Measurements from ENCODE around the gene PSMA8. TPM values are rescaled to one million over a fixed set of nuclear protein-coding genes. Genes with fewer than 3 reads are reported as not detected.

PSMA8 gene
- total RNA-seq: not detected

- no peaks in the 10 kb centered on the region for H3K27me3 ChIP-seq (ENCODE audit: control insufficient read depth in 3 of 3, insufficient read depth in 3 of 3, low read length in 3 of 3)
- no peak within 1 kb of the TSS for H3K9ac ChIP-seq (ENCODE audit: low read depth in 1 of 3, low read length in 3 of 3)
- no peak within 1 kb of the TSS for H3K4me3 ChIP-seq (ENCODE audit: low read length in 3 of 3)
- H3K4me1 ChIP-seq (ENCODE audit: control insufficient read depth in 3 of 3, insufficient read depth in 3 of 3, low read length in 3 of 3): no peaks in the 10 kb centered on the region
- H3K27ac ChIP-seq (ENCODE audit: low read depth, low read length): no peak within 1 kb of the TSS
- H3K36me3 ChIP-seq (ENCODE audit: control insufficient read depth in 3 of 3, insufficient read depth in 3 of 3, low read length in 3 of 3): no peaks in the 10 kb centered on the region
- H3K9me3 ChIP-seq (ENCODE audit: control insufficient read depth in 3 of 3, low read length in 3 of 3): no peaks in the 10 kb centered on the region
These were observed at the start of gene PSMA8 for GRCh38 chr18:26133652-26134051. TSS of gene PSMA8 (plus strand) at chr18:26133869. CDS start at chr18:26133966, 97 bp downstream.

DNA sequence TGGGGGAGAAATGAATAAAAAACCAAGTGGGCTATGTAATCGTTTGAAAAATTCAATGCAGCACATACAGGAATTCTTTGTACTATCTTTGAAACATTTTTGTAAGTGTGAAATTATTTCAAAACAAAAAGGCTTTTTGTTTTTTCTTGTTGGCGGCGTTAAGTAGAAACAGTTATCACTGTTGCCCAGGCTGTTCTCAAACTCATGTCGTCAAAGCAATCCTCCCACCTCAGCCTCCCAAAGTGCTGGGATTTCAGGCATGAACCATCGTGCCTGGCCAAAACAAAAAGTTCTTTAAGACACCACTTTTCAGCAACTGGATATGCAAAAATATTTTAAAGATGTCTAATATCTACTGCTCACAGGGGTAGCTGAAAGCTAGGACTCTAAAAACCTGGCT lies 48.6 kb upstream of the PSMA8 start:
- no peak overlapping the region for H3K4me3 ChIP-seq (ENCODE audit: low read length in 3 of 3)
- no peak overlapping the region for H3K9ac ChIP-seq (ENCODE audit: low read depth in 1 of 3, low read length in 3 of 3)
- peaks cover 6 to 19% (median 11%) of the 10 kb centered on the region in 3 donors for H3K4me1 ChIP-seq (ENCODE audit: control insufficient read depth in 3 of 3, insufficient read depth in 3 of 3, low read length in 3 of 3)
- H3K9me3 ChIP-seq (ENCODE audit: control insufficient read depth in 3 of 3, low read length in 3 of 3): no peaks in the 10 kb centered on the region
- peaks cover 0 to 23% (median 20%) of the 10 kb centered on the region in 3 donors for H3K36me3 ChIP-seq (ENCODE audit: control insufficient read depth in 3 of 3, insufficient read depth in 3 of 3, low read length in 3 of 3)
- no peaks in the 10 kb centered on the region for H3K27me3 ChIP-seq (ENCODE audit: control insufficient read depth in 3 of 3, insufficient read depth in 3 of 3, low read length in 3 of 3)
- H3K27ac ChIP-seq (ENCODE audit: low read depth, low read length): no peak overlapping the region

DNA sequence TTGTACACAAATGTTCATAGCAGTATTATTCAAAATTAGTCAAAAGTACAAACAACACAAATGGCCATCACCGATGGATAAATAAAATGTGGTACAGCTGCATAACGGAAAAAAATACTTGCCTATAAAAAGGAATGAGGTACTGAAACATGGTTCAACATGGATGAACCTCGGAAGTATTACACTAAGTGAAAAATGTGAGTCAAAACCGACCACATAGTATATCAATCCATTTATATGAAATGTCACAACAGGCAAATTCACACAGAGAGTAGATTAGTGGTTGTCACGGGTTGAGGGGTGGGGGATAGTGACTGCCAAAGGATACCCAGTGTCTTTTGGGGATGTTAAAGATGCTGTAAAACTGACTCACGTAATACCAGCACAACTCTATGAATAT lies 46.7 kb upstream of the PSMA8 start:
- H3K9me3 ChIP-seq (ENCODE audit: control insufficient read depth in 3 of 3, low read length in 3 of 3): no peaks in the 10 kb centered on the region
- H3K9ac ChIP-seq (ENCODE audit: low read depth in 1 of 3, low read length in 3 of 3): no peak overlapping the region
- peaks cover 0 to 20% (median 16%) of the 10 kb centered on the region in 3 donors for H3K36me3 ChIP-seq (ENCODE audit: control insufficient read depth in 3 of 3, insufficient read depth in 3 of 3, low read length in 3 of 3)
- peaks cover 8 to 19% (median 15%) of the 10 kb centered on the region in 3 donors for H3K4me1 ChIP-seq (ENCODE audit: control insufficient read depth in 3 of 3, insufficient read depth in 3 of 3, low read length in 3 of 3)
- no peak overlapping the region for H3K4me3 ChIP-seq (ENCODE audit: low read length in 3 of 3)
- no peaks in the 10 kb centered on the region for H3K27me3 ChIP-seq (ENCODE audit: control insufficient read depth in 3 of 3, insufficient read depth in 3 of 3, low read length in 3 of 3)
- H3K27ac ChIP-seq (ENCODE audit: low read depth, low read length): no peak overlapping the region

GRCh38 chr18:26088487-26088886 lies 45.2 kb upstream of the PSMA8 start:
- Histone ChIP-seq H3K4me1 (ENCODE audit: control insufficient read depth in 3 of 3, insufficient read depth in 3 of 3, low read length in 3 of 3) (peaks cover 8 to 19% (median 15%) of the 10 kb centered on the region in 3 donors), H3K4me3 (ENCODE audit: low read length in 3 of 3) (peak overlapping the region in 1 of 3 donors; percentile 90), H3K27me3 (ENCODE audit: control insufficient read depth in 3 of 3, insufficient read depth in 3 of 3, low read length in 3 of 3) (no peaks in the 10 kb centered on the region), H3K9me3 (ENCODE audit: control insufficient read depth in 3 of 3, low read length in 3 of 3) (no peaks in the 10 kb centered on the region), H3K9ac (ENCODE audit: low read depth in 1 of 3, low read length in 3 of 3) (no peak overlapping the region), H3K36me3 (ENCODE audit: control insufficient read depth in 3 of 3, insufficient read depth in 3 of 3, low read length in 3 of 3) (peaks cover 0 to 17% (median 11%) of the 10 kb centered on the region in 3 donors), H3K27ac (ENCODE audit: low read depth, low read length) (no peak overlapping the region)

DNA sequence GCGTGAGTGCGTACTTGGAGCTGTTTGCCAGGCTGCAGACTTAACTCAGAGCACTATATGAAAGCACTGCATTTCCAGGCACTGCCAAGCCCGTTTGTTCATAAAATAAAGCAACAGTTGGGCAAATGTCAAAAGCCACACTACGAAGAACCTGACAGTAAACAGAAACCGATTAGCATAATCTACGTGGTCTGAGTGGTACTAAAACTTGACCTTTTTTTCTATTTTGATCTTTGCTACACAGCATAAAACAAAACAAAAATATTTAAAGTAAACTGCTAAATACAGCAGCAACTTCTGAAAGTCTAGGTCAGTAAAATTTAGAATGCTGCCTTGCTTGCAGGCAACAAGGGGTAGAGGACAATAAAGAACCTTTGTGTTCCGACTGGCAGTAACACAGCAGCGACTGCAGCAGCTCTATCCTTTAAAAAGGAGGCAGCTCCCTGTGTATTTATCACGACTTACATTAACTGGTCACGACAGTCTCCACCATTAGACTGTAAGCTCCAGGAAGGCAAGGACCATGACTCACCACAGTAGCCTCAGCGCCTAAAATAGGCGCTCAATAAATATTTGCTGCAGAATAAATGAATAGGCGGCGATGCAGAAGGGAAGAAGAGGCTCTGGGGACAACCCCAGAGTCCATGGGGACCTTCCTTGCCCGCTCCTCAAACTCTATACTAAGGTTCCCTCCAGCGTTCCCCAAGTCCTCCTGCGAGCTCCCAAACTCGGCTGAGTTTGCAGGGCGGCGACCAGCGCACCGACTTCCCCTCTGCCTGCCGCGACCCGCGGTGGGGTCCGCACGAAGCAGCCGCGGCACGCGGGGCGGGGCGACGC lies 44.2 kb upstream of the PSMA8 start:
- peak overlapping the region; percentile 85 to 90 (median 88) for H3K4me3 ChIP-seq (ENCODE audit: low read length in 3 of 3)
- H3K27me3 ChIP-seq (ENCODE audit: control insufficient read depth in 3 of 3, insufficient read depth in 3 of 3, low read length in 3 of 3): no peaks in the 10 kb centered on the region
- H3K4me1 ChIP-seq (ENCODE audit: control insufficient read depth in 3 of 3, insufficient read depth in 3 of 3, low read length in 3 of 3): peaks cover 8 to 19% (median 15%) of the 10 kb centered on the region in 3 donors
- no peaks in the 10 kb centered on the region for H3K9me3 ChIP-seq (ENCODE audit: control insufficient read depth in 3 of 3, low read length in 3 of 3)
- H3K36me3 ChIP-seq (ENCODE audit: control insufficient read depth in 3 of 3, insufficient read depth in 3 of 3, low read length in 3 of 3): peaks cover 0 to 15% (median 11%) of the 10 kb centered on the region in 3 donors
- peak overlapping the region; percentile 83 to 90 (median 85) for H3K9ac ChIP-seq (ENCODE audit: low read depth in 1 of 3, low read length in 3 of 3)
- H3K27ac ChIP-seq (ENCODE audit: low read depth, low read length): peak overlapping the region; percentile 92

DNA sequence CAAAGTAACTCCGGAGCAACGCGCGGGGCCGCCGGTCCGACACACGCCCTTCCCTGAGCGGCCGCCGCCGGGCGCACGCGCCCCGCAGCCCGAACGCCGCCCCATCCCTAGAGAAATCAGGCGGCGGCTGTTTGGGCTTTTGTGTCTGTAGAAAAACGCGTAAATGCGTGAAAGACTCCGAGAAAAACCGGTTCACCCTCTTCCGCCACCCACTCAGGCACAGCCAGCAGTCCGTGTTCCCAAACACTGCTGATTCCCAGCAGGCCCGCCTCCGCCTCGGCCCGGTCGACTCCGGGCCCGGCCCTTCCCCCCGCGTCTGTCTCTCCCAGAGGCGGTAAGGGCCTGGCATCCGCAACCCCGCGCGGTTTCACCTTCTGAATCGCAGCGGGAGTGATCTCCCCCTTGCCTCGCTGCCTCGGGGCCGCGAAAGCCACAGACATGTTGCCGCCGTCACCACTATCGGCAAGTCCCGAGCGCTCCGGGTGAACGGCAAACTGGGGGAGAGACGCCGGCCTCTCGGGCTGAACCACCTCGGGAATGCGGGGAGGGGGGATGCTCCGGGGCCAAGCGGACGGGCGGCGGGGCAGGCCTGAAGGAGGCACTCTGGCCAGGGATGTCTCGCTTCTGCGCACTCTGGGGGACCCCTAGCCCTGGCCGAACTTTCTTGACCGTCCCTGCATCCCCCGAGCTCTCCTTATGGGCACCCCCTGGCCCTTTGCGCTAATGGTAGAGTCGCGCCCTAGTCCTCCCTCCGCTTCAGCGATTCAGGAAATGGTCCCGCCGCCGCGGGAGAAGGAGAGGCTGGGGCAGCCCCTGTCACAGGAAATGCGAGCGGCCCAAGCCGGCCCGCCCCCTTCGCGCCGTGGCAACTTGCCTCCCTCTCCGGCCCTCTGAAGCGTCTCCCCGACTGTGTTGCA lies 43.3 kb upstream of the PSMA8 start, which contains the start of gene SS18:
Gene SS18, minus strand, starts transcription at position 484 of the 917 bp plus-strand sequence. Its CDS starts 44 bp downstream, at position 440.
- Histone ChIP-seq H3K27ac (ENCODE audit: low read depth, low read length) (peak within 1 kb of the TSS; percentile 92), H3K9me3 (ENCODE audit: control insufficient read depth in 3 of 3, low read length in 3 of 3) (no peaks in the 10 kb centered on the region), H3K4me1 (ENCODE audit: control insufficient read depth in 3 of 3, insufficient read depth in 3 of 3, low read length in 3 of 3) (peaks cover 8 to 19% (median 15%) of the 10 kb centered on the region in 3 donors), H3K36me3 (ENCODE audit: control insufficient read depth in 3 of 3, insufficient read depth in 3 of 3, low read length in 3 of 3) (peaks cover 0 to 15% (median 11%) of the 10 kb centered on the region in 3 donors), H3K9ac (ENCODE audit: low read depth in 1 of 3, low read length in 3 of 3) (peak within 1 kb of the TSS; percentile 85 to 90 (median 85)), H3K4me3 (ENCODE audit: low read length in 3 of 3) (peak within 1 kb of the TSS; percentile 85 to 90 (median 88)), H3K27me3 (ENCODE audit: control insufficient read depth in 3 of 3, insufficient read depth in 3 of 3, low read length in 3 of 3) (no peaks in the 10 kb centered on the region)

GRCh38 chr18:26091047-26091630 lies 42.5 kb upstream of the PSMA8 start:
- Histone ChIP-seq H3K36me3 (ENCODE audit: control insufficient read depth in 3 of 3, insufficient read depth in 3 of 3, low read length in 3 of 3) (peaks cover 0 to 8% (median 7%) of the 10 kb centered on the region in 3 donors), H3K27ac (ENCODE audit: low read depth, low read length) (peak overlapping the region; percentile 92), H3K9me3 (ENCODE audit: control insufficient read depth in 3 of 3, low read length in 3 of 3) (no peaks in the 10 kb centered on the region), H3K27me3 (ENCODE audit: control insufficient read depth in 3 of 3, insufficient read depth in 3 of 3, low read length in 3 of 3) (no peaks in the 10 kb centered on the region), H3K4me3 (ENCODE audit: low read length in 3 of 3) (peak overlapping the region; percentile 85 to 90 (median 88)), H3K9ac (ENCODE audit: low read depth in 1 of 3, low read length in 3 of 3) (peak overlapping the region; percentile 85 to 90 (median 85)), H3K4me1 (ENCODE audit: control insufficient read depth in 3 of 3, insufficient read depth in 3 of 3, low read length in 3 of 3) (peaks cover 8 to 19% (median 15%) of the 10 kb centered on the region in 3 donors)

DNA sequence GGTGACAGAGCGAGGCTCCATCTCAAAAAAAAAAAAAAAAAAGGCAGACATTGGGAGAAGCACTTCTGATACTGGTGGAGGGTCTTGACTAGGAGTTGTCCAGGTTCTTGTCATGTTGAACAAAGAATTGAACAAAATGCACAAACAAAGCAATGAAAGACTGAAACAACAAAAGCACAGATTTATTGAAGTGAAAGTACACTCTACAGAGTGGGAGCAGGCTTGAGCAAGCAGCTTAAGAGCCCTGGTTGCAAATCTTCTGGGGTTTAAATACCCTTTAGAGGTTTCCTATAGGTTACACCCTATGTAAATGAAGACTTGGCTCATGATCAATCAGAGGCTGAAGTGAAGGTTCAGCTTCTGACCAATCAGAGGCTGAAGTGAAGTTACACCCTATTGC lies 36.8 kb upstream of the PSMA8 start:
- Histone ChIP-seq H3K9me3 (ENCODE audit: control insufficient read depth in 3 of 3, low read length in 3 of 3) (no peaks in the 10 kb centered on the region), H3K27ac (ENCODE audit: low read depth, low read length) (no peak overlapping the region), H3K27me3 (ENCODE audit: control insufficient read depth in 3 of 3, insufficient read depth in 3 of 3, low read length in 3 of 3) (no peaks in the 10 kb centered on the region), H3K9ac (ENCODE audit: low read depth in 1 of 3, low read length in 3 of 3) (no peak overlapping the region), H3K4me1 (ENCODE audit: control insufficient read depth in 3 of 3, insufficient read depth in 3 of 3, low read length in 3 of 3) (no peaks in the 10 kb centered on the region), H3K36me3 (ENCODE audit: control insufficient read depth in 3 of 3, insufficient read depth in 3 of 3, low read length in 3 of 3) (no peaks in the 10 kb centered on the region), H3K4me3 (ENCODE audit: low read length in 3 of 3) (no peak overlapping the region)

GRCh38 chr18:26097563-26097962 lies 36.1 kb upstream of the PSMA8 start:
- Histone ChIP-seq H3K27ac (ENCODE audit: low read depth, low read length) (no peak overlapping the region), H3K27me3 (ENCODE audit: control insufficient read depth in 3 of 3, insufficient read depth in 3 of 3, low read length in 3 of 3) (no peaks in the 10 kb centered on the region), H3K4me3 (ENCODE audit: low read length in 3 of 3) (no peak overlapping the region), H3K36me3 (ENCODE audit: control insufficient read depth in 3 of 3, insufficient read depth in 3 of 3, low read length in 3 of 3) (no peaks in the 10 kb centered on the region), H3K4me1 (ENCODE audit: control insufficient read depth in 3 of 3, insufficient read depth in 3 of 3, low read length in 3 of 3) (no peaks in the 10 kb centered on the region), H3K9me3 (ENCODE audit: control insufficient read depth in 3 of 3, low read length in 3 of 3) (no peaks in the 10 kb centered on the region), H3K9ac (ENCODE audit: low read depth in 1 of 3, low read length in 3 of 3) (no peak overlapping the region)

Data from skeletal muscle tissue (tissue), 4 donors.